ENCODE results near the gene CSK. TPM values are rescaled to one million over a fixed set of nuclear protein-coding genes. Genes with fewer than 3 reads are reported as not detected.

The CSK gene
- total RNA-seq, 1 experiment from 2014 or later = 82.6 TPM

- H3K4me3 Mint-ChIP-seq (ENCODE audit: low read depth, unreplicated experiment) = no peak overlapping the region
- BruUV-seq (replicated peaks) = no TSS peak
- H3K4me1 Mint-ChIP-seq (ENCODE audit: low read depth, unreplicated experiment) = peaks cover 37% of the 10 kb centered on the region
- no peak for DNase-seq
- peaks cover 16% of the 10 kb centered on the region for H3K36me3 Mint-ChIP-seq (ENCODE audit: insufficient read depth, unreplicated experiment)
- no peaks in the 10 kb centered on the region for H3K9me3 Mint-ChIP-seq (ENCODE audit: low read depth, unreplicated experiment)
- no peak overlapping the region for H3K27ac Mint-ChIP-seq (ENCODE audit: unreplicated experiment)
- intact Hi-C loops (cut with micrococcal nuclease; ENCODE audit: unreplicated experiment) = no loop called here
- TF ChIP-seq CTCF (IDR thresholded peaks at IDR 0.05; ENCODE audit: unreplicated experiment) = no peak
- CTCF ChIA-PET = interaction anchor here (0.6 kb wide), 1 partner anchor 290 kb away, joined by 5 read pairs; no protein-coding TSS in a partner anchor
- no peaks in the 10 kb centered on the region for H3K27me3 Mint-ChIP-seq (ENCODE audit: unreplicated experiment)
Observed at GRCh38 chr15:74815961-74816360, 34.1 kb downstream of the CSK start.

DNA sequence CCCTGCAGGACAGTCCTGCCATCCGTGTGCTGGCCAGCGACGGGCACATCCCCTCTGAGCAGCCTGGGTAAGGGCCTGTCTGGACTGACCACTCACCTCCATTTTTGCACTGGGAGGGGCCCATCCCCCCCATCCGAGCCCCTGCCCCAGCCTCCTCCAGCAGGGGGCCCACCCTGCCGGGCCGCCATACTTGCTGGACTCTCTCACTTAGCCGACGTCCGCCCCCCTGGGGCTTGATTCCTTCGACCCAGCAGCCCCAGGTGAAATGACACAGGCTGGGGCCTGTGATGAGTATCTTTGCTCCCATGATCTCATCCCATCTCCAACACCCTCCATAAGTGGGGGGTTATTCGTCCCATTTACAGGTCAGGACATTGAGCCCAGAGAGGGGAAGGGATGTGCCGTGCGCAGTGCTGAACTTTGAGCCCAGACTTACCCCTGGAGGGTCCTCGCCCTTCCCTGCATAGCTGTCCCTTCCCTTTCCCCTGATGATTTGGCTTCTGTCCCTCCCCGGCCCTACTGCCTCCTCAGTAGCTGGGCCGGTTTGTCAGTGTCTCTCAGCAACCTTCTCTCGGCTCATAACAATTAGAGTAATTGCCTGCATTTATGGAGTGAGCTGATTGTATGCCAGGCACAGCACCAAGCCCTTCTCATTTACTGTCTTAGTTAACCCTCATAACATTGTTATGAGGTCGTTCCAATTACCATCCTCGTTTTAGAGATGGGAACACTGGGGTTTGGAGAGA, 34.9 kb downstream of the CSK start:
- intact Hi-C loops (cut with micrococcal nuclease; ENCODE audit: unreplicated experiment) = no loop called here
- peaks cover 16% of the 10 kb centered on the region for H3K36me3 Mint-ChIP-seq (ENCODE audit: insufficient read depth, unreplicated experiment)
- DNase-seq = no peak
- CTCF ChIA-PET = interaction anchor here (0.7 to 1.2 kb wide), 3 partner anchors 17 to 46 kb away, joined by 3 read pairs; no protein-coding TSS in a partner anchor
- H3K27ac Mint-ChIP-seq (ENCODE audit: unreplicated experiment) = no peak overlapping the region
- peaks cover 37% of the 10 kb centered on the region for H3K4me1 Mint-ChIP-seq (ENCODE audit: low read depth, unreplicated experiment)
- H3K9me3 Mint-ChIP-seq (ENCODE audit: low read depth, unreplicated experiment) = no peaks in the 10 kb centered on the region
- TF ChIP-seq CTCF (IDR thresholded peaks at IDR 0.05; ENCODE audit: unreplicated experiment) = no peak
- H3K27me3 Mint-ChIP-seq (ENCODE audit: unreplicated experiment) = no peaks in the 10 kb centered on the region
- BruUV-seq (replicated peaks) = no TSS peak
- peak overlapping the region; percentile 17 for H3K4me3 Mint-ChIP-seq (ENCODE audit: low read depth, unreplicated experiment)

GRCh38 chr15:74817370-74817737, 35.5 kb downstream of the CSK start:
- DNase-seq = peak; percentile 29
- Mint-ChIP-seq H3K4me3 (ENCODE audit: low read depth, unreplicated experiment) (peak overlapping the region; percentile 17), H3K4me1 (ENCODE audit: low read depth, unreplicated experiment) (peaks cover 37% of the 10 kb centered on the region), H3K9me3 (ENCODE audit: low read depth, unreplicated experiment) (no peaks in the 10 kb centered on the region), H3K27ac (ENCODE audit: unreplicated experiment) (no peak overlapping the region), H3K27me3 (ENCODE audit: unreplicated experiment) (no peaks in the 10 kb centered on the region), H3K36me3 (ENCODE audit: insufficient read depth, unreplicated experiment) (peaks cover 16% of the 10 kb centered on the region)
- intact Hi-C loops (cut with micrococcal nuclease; ENCODE audit: unreplicated experiment) = no loop called here
- BruUV-seq (replicated peaks) = no TSS peak
- peak; percentile 13 for TF ChIP-seq CTCF (IDR thresholded peaks at IDR 0.05; ENCODE audit: unreplicated experiment)
- CTCF ChIA-PET = interaction anchor here (0.7 to 1.2 kb wide), 3 partner anchors 18 to 46 kb away, joined by 3 read pairs; no protein-coding TSS in a partner anchor

GRCh38 chr15:74820056-74820455, 38.2 kb downstream of the CSK start:
- Mint-ChIP-seq H3K4me1 (ENCODE audit: low read depth, unreplicated experiment) (peaks cover 35% of the 10 kb centered on the region), H3K27ac (ENCODE audit: unreplicated experiment) (no peak overlapping the region), H3K4me3 (ENCODE audit: low read depth, unreplicated experiment) (no peak overlapping the region), H3K9me3 (ENCODE audit: low read depth, unreplicated experiment) (no peaks in the 10 kb centered on the region), H3K27me3 (ENCODE audit: unreplicated experiment) (peaks cover 27% of the 10 kb centered on the region), H3K36me3 (ENCODE audit: insufficient read depth, unreplicated experiment) (peaks cover 16% of the 10 kb centered on the region)
- no peak for DNase-seq
- no TSS peak for BruUV-seq (replicated peaks)
- CTCF ChIA-PET = no interaction called here
- intact Hi-C loops (cut with micrococcal nuclease; ENCODE audit: unreplicated experiment) = no loop called here
- TF ChIP-seq CTCF (IDR thresholded peaks at IDR 0.05; ENCODE audit: unreplicated experiment) = no peak

Measured in Calu3 (cell line).